GM13977 (cell line): Measurements from ENCODE around the gene DBT.
A peak's percentile ranks its signal among the peaks of the same experiment; 100 is the strongest.
"Not testable (repeated sequence)": the region's sequence is repeated elsewhere in the genome, so short reads cannot be mapped to it uniquely, and the experiment has no call there.

Experiments
- DNase-seq: peaks from one replicate; pipeline ENCODE4 v3.0.0; 2012; ENCODE audit warnings: low spot score
- CTCF ChIP-seq: IDR thresholded peaks from 2 replicates; pipeline ENCODE4 v1.5.1; 2012; ENCODE audit warnings: mild to moderate bottlenecking, control low read depth; ENCODE audit not compliant: insufficient read depth; ENCODE audit errors: extremely low read depth, missing control alignments
- in situ Hi-C: fragments of 300-500 bp; cut with MboI; formaldehyde crosslinking; loops from one replicate; pipeline ENCODE4 v1.12.0; 2022; ENCODE audit warnings: low sequenced_read_pairs, low pct_unique_long_range_greater_than_20kb, mixed read lengths, inconsistent platforms; ENCODE audit not compliant: unreplicated experiment

Gene DBT

GRCh38 chr1:100200060-100200459 lies 49.6 kb downstream of the DBT start:
- not testable (repeated sequence) for DNase-seq

GRCh38 chr1:100198596-100198995 lies 51.0 kb downstream of the DBT start:
- TF ChIP-seq CTCF, result no peak

More at GRCh38 chr1:100200060-100200459, 49.6 kb downstream of the DBT start:
- in situ Hi-C loops, result not testable (repeated sequence)

GRCh38 chr1:100188617-100189016 lies 61.0 kb downstream of the DBT start:
- no peak for TF ChIP-seq CTCF
- peak; percentile 20 for DNase-seq
- in situ Hi-C loops, result no loop called here

More at GRCh38 chr1:100198596-100198995, 51.0 kb downstream of the DBT start:
- in situ Hi-C loops, result no loop called here
- DNase-seq, result no peak

- in situ Hi-C loops, result no loop called here
- no peak for DNase-seq
Observed at GRCh38 chr1:100187912-100188311, 61.7 kb downstream of the DBT start.

GRCh38 chr1:100184536-100184935 lies 65.1 kb downstream of the DBT start:
- no peak for DNase-seq
- in situ Hi-C loops, result no loop called here
- TF ChIP-seq CTCF, result no peak

More at GRCh38 chr1:100187912-100188311, 61.7 kb downstream of the DBT start:
- TF ChIP-seq CTCF, result no peak

GRCh38 chr1:100183370-100183769 lies 66.3 kb downstream of the DBT start:
- in situ Hi-C loops, result no loop called here
- no peak for DNase-seq
- TF ChIP-seq CTCF, result no peak

- in situ Hi-C loops, result no loop called here
- no peak for TF ChIP-seq CTCF
- no peak for DNase-seq
Observed at GRCh38 chr1:100178091-100178490, 71.5 kb downstream of the DBT start, which contains the start of gene LRRC39. Gene LRRC39 (minus strand): TSS chr1:100178256. CDS start chr1:100168516, 9,740 bp downstream.
